RWPE1 (cell line): ENCODE results near the gene RIMS3.

ENCODE experiments used
- CTCF ChIA-PET: fragments of 350-600 bp; sonication (Branson Sonifier 250); formaldehyde crosslinking; extraction: SDS; loops from one replicate; lab custom pipeline; 2021; lab: Yijun Ruan, JAX
- POLR2A ChIA-PET: fragments of 400-600 bp; formaldehyde crosslinking; extraction: SDS; loops from one replicate; lab custom pipeline; 2020; ENCODE audit warnings: antibody characterized with exemption; ENCODE audit not compliant: low non-redundant PET; lab: Yijun Ruan, JAX
- DNase-seq: peaks from one replicate; pipeline ENCODE4 v3.0.0; 2012; ENCODE audit warnings: low spot score
- H3K27ac ChIP-seq: fragments of 450-650 bp; 2 replicates; pipeline ENCODE4 v1.5.1; 2017
- TF ChIP-seq, protein P1 (sequence below): fragments of 450-650 bp; conservative IDR thresholded peaks from 2 replicates; pipeline ENCODE4 v1.5.1; 2017; ENCODE audit warnings: low read depth, mild to moderate bottlenecking

Gene RIMS3

DNA sequence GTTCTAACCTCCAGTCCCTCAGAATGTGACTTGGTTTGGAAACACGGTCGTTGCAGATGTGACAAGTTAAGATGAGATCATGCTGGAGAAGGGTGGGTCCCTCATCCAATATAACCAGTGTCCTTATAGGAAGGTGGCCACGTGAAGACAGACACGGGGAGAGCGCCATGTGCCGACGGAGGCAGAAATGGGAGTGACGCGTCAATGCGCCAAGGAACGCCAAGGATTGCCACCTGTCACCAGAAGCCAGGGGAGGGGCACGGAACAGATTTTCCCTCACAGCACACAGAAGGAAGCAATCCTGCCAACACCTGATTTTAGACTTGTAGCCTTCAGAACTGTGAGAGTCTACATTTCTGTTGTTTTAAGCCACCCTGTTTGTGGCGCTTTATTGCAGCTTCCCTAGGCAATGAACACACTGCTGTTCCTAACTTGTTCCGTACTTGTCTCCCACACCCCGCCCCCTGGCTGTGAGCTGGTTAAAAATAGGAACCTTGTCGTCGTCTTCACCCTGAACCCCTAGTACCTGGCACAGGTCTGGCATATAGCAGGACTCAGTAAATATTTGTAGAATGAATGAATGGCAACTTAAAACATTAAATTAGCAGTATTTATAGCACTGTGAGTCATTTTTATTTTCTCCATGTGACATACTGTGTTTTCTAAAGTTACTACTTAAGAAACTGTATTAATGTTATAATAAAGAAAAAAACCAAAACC, 14.2 kb downstream of the RIMS3 start:
- H3K27ac ChIP-seq, result no peak overlapping the region
- ChIA-PET POLR2A (no interaction called here), CTCF (interaction anchor here (1.1 kb wide), 1 partner anchor 37 kb away, joined by 3 read pairs; no protein-coding TSS in a partner anchor)
- DNase-seq, result no peak
- TF ChIP-seq, protein P1, sequence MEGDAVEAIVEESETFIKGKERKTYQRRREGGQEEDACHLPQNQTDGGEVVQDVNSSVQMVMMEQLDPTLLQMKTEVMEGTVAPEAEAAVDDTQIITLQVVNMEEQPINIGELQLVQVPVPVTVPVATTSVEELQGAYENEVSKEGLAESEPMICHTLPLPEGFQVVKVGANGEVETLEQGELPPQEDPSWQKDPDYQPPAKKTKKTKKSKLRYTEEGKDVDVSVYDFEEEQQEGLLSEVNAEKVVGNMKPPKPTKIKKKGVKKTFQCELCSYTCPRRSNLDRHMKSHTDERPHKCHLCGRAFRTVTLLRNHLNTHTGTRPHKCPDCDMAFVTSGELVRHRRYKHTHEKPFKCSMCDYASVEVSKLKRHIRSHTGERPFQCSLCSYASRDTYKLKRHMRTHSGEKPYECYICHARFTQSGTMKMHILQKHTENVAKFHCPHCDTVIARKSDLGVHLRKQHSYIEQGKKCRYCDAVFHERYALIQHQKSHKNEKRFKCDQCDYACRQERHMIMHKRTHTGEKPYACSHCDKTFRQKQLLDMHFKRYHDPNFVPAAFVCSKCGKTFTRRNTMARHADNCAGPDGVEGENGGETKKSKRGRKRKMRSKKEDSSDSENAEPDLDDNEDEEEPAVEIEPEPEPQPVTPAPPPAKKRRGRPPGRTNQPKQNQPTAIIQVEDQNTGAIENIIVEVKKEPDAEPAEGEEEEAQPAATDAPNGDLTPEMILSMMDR, result no peak

DNA sequence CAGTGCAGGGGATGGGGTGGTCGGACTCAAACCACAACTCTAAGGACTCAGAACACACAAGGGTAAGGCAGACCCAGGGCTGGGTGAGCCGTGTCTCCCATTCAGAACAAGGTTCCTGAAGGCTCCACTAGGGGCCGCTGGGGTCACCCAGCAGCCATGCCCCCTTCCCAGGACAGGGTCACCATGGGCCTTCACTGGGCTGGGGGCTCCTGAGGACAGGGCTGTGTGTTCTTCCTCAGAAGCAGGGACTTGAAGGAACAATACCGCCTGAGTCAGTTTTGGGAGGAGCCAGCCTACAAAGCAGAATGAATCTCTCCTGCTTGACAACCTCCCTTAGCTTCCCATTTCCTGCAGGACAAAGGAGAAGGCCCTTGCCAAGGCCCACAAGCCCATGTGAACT, 15.4 kb downstream of the RIMS3 start:
- TF ChIP-seq, protein P1, result no peak
- H3K27ac ChIP-seq, result no peak overlapping the region
- ChIA-PET POLR2A (no interaction called here), CTCF (interaction anchor here (0.6 to 1.1 kb wide), 2 partner anchors 10 to 58 kb away, joined by 3 read pairs; no protein-coding TSS in a partner anchor)
- no peak for DNase-seq

DNA sequence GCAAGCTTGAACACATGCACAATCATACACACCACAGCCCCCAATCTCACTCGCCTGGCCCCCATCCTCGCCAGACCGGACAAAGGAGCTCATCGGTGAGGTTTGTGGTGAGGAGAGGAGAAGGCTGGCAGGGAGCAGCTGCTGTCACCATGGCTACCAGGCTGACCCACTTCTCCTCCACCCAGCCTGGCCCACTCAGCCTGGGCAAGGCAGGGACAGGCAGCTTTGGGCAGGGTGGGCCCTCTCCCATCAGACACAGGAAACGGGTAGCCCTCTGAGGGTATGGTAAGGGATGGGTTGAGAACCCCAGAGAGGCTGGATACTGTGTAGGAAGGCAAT, 15.9 kb downstream of the RIMS3 start:
- DNase-seq, result no peak
- TF ChIP-seq, protein P1, result no peak
- ChIA-PET POLR2A (no interaction called here), CTCF (interaction anchor here (0.6 to 1.1 kb wide), 2 partner anchors 10 to 57 kb away, joined by 3 read pairs; no protein-coding TSS in a partner anchor)
- no peak overlapping the region for H3K27ac ChIP-seq

DNA sequence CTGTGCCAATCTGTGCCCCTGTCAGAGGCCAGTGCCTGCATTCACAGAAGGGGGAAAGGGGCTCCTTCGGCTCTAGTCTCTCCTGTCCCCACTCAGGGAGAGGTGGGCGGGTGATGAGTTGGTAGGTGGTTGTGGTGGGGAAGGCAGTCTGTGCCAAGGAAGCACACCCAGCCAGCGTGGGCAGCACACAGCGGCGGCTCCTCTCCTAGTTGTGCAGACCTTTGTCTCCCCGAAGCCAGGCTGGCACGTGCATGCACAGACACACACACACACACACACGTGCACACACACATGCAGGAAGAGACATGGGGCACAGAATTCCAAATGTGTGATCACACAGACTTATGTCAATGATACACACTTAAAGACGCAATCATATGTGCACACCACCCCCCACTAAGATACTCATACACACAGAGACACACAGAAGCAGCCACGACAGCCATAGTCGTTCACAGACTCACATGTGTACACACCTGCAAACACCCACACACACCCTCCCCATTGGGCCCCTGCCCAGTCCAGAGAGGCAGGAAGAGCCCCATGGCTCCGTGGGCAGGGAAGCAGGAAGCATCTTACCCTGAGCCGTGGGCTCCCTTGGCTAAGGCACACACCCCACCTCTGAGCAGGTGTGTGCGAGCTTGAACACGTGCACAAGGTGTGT, 16.4 kb downstream of the RIMS3 start:
- TF ChIP-seq, protein P1, result no peak
- no peak for DNase-seq
- ChIA-PET POLR2A (no interaction called here), CTCF (interaction anchor here (0.5 to 1.1 kb wide), 2 partner anchors 19 to 57 kb away, joined by 3 read pairs; no protein-coding TSS in a partner anchor)
- H3K27ac ChIP-seq, result no peak overlapping the region

DNA sequence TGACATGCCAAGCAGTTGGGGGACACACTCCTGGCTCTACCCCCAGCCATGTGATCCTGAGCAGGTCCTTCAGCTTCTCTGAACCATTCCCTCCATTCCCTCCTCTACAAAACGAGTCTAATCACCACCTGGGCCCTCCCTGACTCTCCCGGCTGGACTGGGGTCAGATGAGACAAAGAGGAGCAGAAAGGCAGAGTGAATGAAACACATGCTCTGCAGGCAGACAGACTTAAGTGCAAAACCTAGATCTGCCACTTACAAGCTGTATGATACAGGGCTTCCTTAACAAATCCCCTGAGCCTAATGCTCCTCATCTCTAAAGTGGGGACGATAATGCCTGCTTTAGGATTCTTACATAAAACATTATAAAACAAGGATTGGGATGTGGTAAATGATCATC, 17.3 kb downstream of the RIMS3 start:
- TF ChIP-seq, protein P1, result no peak
- POLR2A ChIA-PET, result no interaction called here
- CTCF ChIA-PET, result interaction anchor here (0.7 kb wide), 1 partner anchor 391 kb away, joined by 3 read pairs; no protein-coding TSS in a partner anchor
- H3K27ac ChIP-seq, result no peak overlapping the region
- DNase-seq, result no peak

DNA sequence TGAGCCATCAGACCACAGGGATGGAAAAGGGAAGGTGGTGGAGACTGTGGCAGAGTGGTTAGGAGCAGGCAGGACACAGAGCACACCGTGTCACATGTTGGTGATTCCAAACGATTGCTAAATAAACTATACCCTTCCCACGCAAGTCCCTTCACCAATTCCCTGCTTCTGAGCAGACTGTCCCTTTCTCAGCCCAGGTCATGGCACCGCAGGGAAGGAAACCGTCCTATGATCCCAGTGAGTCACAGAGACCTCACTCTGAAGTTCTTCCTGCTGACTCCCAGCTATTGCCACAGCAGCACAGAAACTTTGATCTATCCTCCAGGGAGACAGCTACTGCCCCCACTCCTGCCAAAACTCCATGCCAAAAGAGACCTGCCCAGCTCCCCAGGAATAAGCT, 19.2 kb downstream of the RIMS3 start:
- TF ChIP-seq, protein P1, result no peak
- H3K27ac ChIP-seq, result no peak overlapping the region
- ChIA-PET POLR2A (no interaction called here), CTCF (interaction anchor here (0.6 kb wide), 1 partner anchor 122 kb away, joined by 3 read pairs; no protein-coding TSS in a partner anchor)
- DNase-seq, result no peak
